Stomach (tissue), 9 donors: ENCODE data around the gene NUB1. TPM values are rescaled to one million over a fixed set of nuclear protein-coding genes. Genes with fewer than 3 reads are reported as not detected.
"Not testable (repeated sequence)": the region's sequence is repeated elsewhere in the genome, so short reads cannot be mapped to it uniquely, and the experiment has no call there.

Source experiments
- DNase-seq, 2 donors: peaks; one replicate each; pipeline versions ENCODE4 v3.0.0 to v3.0.0-alpha.2; 2013 to 2019
- H3K27ac ChIP-seq, 5 donors: fragments of 200-600 bp in 4 of 5; sonication (generic) in 4 of 5; one replicate each; pipeline ENCODE4 v1.5.1; 2013 to 2019; ENCODE audit warnings: mild to moderate bottlenecking in 1 of 5, moderate library complexity in 1 of 5
- H3K27me3 ChIP-seq, 3 donors: fragments of 200-600 bp; sonication (generic); one replicate each; pipeline ENCODE4 v1.5.1; 2017 to 2019; ENCODE audit warnings: mixed run types in 1 of 3
- H3K36me3 ChIP-seq, 4 donors: fragments of 200-600 bp; sonication (generic); 1 replicate in 3 of 4; 2 replicates in 1 of 4; pipeline ENCODE4 v1.5.1; 2016 to 2019
- H3K4me1 ChIP-seq, 4 donors: fragments of 200-600 bp; sonication (generic); one replicate each; pipeline ENCODE4 v1.5.1; 2016 to 2019
- H3K4me3 ChIP-seq, 4 donors: fragments of 200-600 bp; sonication (generic) in 3 of 4; one replicate each; pipeline ENCODE4 v1.5.1; 2016 to 2019; ENCODE audit warnings: mild to moderate bottlenecking in 1 of 4
- H3K9me3 ChIP-seq, 4 donors: fragments of 200-600 bp; sonication (generic); one replicate each; pipeline ENCODE4 v1.5.1; 2016 to 2019
- EP300 ChIP-seq: sonication (generic); formaldehyde crosslinking; IDR thresholded peaks from one replicate; pipeline ENCODE4 v1.6.1; 2017; ENCODE audit warnings: antibody characterized with exemption
- POLR2A ChIP-seq, 4 donors: fragments of 450-650 bp; IDR thresholded peaks; one replicate each; pipeline ENCODE4 v1.6.1; 2016; ENCODE audit warnings: antibody characterized with exemption in 4 of 4, control low read depth in 2 of 4, mild to moderate bottlenecking in 1 of 4, moderate library complexity in 1 of 4
- POLR2AphosphoS5 ChIP-seq, 3 donors: sonication (generic); formaldehyde crosslinking; IDR thresholded peaks; one replicate each; pipeline ENCODE4 v1.6.1; 2016; ENCODE audit warnings: antibody characterized with exemption in 3 of 3
- WGBS, 5 donors: extraction: QIAGEN DNeasy Blood & Tissue Kit in 3 of 5; methylation state at CpG; one replicate each; pipeline versions ENCODE4 v1.1.5 to v1.1.7; 2013 to 2018; 5-methylcytosine and 5-hydroxymethylcytosine counted together
- intact Hi-C: fragments of 100-400 bp; cut with DNase I; formaldehyde crosslinking; loops from one replicate; pipeline ENCODE4 v1.15.1; 2023; ENCODE audit warnings: low total_unique reads
- polyA plus RNA-seq, 3 donors: library from polyadenylated mRNA; stranded (reverse); fragments of 200-250 nt; gene quantifications; one replicate each; pipeline ENCODE4 v1.2.3, GENCODE V29; 2013
- total RNA-seq, 5 donors: library from RNA; depleted of rRNA; stranded (reverse); fragments of >200 nt; gene quantifications; one replicate each; pipeline versions ENCODE4 v1.1.0 to v1.2.3, GENCODE V29; 2014 to 2016
- TF ChIP-seq, protein P1 (sequence below), 7 experiments: fragments of 450-650 bp in 4 of 7; fragments of 200-600 bp in 3 of 7; sonication (generic) in 3 of 7; IDR thresholded peaks; one replicate each; pipeline ENCODE4 v1.5.1; 2016 to 2019; ENCODE audit warnings: antibody characterized with exemption in 7 of 7, control low read depth in 2 of 7, mild to moderate bottlenecking in 1 of 7
- donor health status: healthy with polysubstance abuse.
- donor health status: Bipolar disorder and iron deficiency.
- donor health status: healthy.

The NUB1 gene
- total and polyA plus RNA-seq, 8 donors, result 16.3 to 121 (median 32.5) TPM

DNA sequence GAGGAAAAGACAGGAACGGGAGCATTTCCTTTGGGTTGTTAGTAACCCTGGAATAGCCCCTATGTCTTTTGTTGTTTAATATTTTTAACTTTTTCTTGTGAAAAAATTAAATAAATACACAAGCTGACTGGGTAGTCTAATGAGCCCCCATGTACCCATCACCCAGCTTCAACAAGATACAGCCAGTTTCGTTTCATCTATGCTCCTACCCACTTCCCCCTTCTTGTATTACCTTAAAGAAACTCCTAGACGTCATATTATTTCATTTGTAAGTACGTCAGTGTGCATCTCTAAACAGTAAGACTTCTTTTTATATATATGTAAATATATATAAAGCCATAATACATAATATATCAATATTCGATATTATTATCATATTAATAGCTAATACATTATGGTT lies 42.8 kb upstream of the NUB1 start:
- Histone ChIP-seq H3K27ac (no peak overlapping the region), H3K36me3 (no peaks in the 10 kb centered on the region), H3K4me3 (no peak overlapping the region), H3K27me3 (peaks cover 2 to 29% (median 16%) of the 10 kb centered on the region in 3 donors), H3K4me1 (peaks cover 7 to 9% (median 8%) of the 10 kb centered on the region in 4 donors), H3K9me3 (peaks cover 0 to 11% (median 2%) of the 10 kb centered on the region in 4 donors)
- intact Hi-C loops, result no loop called here
- TF ChIP-seq POLR2AphosphoS5 (IDR thresholded peaks at IDR 0.05) (no peak), EP300 (no peak), POLR2A (IDR thresholded peaks at IDR 0.05) (no peak)
- TF ChIP-seq, protein P1, sequence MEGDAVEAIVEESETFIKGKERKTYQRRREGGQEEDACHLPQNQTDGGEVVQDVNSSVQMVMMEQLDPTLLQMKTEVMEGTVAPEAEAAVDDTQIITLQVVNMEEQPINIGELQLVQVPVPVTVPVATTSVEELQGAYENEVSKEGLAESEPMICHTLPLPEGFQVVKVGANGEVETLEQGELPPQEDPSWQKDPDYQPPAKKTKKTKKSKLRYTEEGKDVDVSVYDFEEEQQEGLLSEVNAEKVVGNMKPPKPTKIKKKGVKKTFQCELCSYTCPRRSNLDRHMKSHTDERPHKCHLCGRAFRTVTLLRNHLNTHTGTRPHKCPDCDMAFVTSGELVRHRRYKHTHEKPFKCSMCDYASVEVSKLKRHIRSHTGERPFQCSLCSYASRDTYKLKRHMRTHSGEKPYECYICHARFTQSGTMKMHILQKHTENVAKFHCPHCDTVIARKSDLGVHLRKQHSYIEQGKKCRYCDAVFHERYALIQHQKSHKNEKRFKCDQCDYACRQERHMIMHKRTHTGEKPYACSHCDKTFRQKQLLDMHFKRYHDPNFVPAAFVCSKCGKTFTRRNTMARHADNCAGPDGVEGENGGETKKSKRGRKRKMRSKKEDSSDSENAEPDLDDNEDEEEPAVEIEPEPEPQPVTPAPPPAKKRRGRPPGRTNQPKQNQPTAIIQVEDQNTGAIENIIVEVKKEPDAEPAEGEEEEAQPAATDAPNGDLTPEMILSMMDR (IDR thresholded peaks at IDR 0.05), result no peak
- DNase-seq, result no peak
- 45 to 60% (median 54%) methylated on average over 5 of the region's 5 CpGs for WGBS, 5 donors

DNA sequence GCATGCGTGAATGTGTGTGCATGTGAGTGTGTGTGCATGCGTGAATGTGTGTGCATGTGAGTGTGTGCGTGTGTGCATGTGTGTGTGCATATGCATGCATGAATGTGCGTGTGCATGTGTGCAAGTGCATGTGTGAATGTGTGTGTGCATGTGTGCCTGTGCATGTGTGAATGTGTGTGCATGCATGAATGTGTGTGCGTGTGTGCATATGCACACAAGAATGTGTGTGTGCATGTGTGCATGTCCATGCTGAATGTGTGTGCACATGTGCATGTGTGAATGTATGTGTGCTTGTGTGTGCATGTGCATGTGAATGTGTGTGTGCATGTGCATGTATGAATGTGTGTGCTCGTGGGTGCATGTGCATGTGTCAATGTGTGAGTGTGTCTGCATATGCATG lies 42.1 kb upstream of the NUB1 start:
- Histone ChIP-seq H3K9me3 (peaks cover 0 to 11% (median 2%) of the 10 kb centered on the region in 4 donors), H3K27ac (no peak overlapping the region), H3K36me3 (no peaks in the 10 kb centered on the region), H3K27me3 (peaks cover 4 to 37% (median 22%) of the 10 kb centered on the region in 3 donors), H3K4me1 (peaks cover 9 to 15% (median 10%) of the 10 kb centered on the region in 4 donors), H3K4me3 (no peak overlapping the region)
- no peak for DNase-seq
- 85 to 95% (median 92%) methylated on average over 6 of the region's 6 CpGs for WGBS, 5 donors
- TF ChIP-seq EP300 (no peak), POLR2AphosphoS5 (IDR thresholded peaks at IDR 0.05) (no peak), POLR2A (IDR thresholded peaks at IDR 0.05) (no peak)
- TF ChIP-seq, protein P1 (IDR thresholded peaks at IDR 0.05), result no peak
- intact Hi-C loops, result no loop called here

DNA sequence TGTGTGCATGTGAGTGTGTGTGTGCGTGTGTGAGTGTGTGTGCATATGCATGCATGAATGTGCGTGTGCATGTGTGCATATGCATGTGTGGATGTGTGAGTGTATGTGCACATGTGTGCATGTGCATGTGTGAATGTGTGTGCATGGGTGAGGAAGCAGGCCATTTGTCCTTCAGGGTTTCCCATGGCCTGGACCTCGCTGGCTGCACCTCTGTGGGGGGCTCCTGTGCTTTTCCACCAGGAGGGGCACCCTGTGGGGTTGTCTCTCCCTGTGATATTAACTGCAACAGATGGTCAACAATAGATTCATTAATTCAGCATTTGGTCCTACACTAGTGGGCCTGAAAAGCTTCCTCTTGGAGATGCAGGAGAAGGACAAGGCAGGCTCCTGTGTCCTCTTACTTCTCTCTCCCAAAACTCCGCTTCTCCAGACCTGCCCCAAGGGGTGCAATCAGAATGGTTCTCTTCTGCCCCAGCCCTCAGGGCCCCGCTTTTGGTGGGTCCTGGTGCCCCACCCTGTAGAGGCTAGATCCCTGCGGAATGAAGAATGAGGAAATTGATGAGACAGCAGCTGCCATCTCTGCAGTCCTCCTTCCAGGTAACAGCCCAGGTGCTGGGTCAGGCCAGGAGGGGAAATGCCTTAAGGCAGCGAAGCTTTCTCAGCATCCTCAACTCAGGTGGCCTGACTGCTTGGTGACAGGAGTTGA lies 41.5 kb upstream of the NUB1 start:
- 85 to 93% (median 86%) methylated on average over 7 of the region's 7 CpGs for WGBS, 5 donors
- TF ChIP-seq EP300 (no peak), POLR2A (IDR thresholded peaks at IDR 0.05) (no peak), POLR2AphosphoS5 (IDR thresholded peaks at IDR 0.05) (no peak)
- TF ChIP-seq, protein P1 (IDR thresholded peaks at IDR 0.05), result no peak
- intact Hi-C loops, result loop anchor here (10.0 kb wide), 1 partner anchor 55 kb away; the partner anchor contains the start of gene SMARCD3
- peaks cover 0 to 11% (median 2%) of the 10 kb centered on the region in 4 donors for H3K9me3 ChIP-seq
- H3K4me3 ChIP-seq, result no peak overlapping the region
- H3K36me3 ChIP-seq, result no peaks in the 10 kb centered on the region
- no peak for DNase-seq
- H3K27ac ChIP-seq, result no peak overlapping the region
- H3K27me3 ChIP-seq, result peaks cover 4 to 43% (median 22%) of the 10 kb centered on the region in 3 donors
- peaks cover 9 to 15% (median 10%) of the 10 kb centered on the region in 4 donors for H3K4me1 ChIP-seq

DNA sequence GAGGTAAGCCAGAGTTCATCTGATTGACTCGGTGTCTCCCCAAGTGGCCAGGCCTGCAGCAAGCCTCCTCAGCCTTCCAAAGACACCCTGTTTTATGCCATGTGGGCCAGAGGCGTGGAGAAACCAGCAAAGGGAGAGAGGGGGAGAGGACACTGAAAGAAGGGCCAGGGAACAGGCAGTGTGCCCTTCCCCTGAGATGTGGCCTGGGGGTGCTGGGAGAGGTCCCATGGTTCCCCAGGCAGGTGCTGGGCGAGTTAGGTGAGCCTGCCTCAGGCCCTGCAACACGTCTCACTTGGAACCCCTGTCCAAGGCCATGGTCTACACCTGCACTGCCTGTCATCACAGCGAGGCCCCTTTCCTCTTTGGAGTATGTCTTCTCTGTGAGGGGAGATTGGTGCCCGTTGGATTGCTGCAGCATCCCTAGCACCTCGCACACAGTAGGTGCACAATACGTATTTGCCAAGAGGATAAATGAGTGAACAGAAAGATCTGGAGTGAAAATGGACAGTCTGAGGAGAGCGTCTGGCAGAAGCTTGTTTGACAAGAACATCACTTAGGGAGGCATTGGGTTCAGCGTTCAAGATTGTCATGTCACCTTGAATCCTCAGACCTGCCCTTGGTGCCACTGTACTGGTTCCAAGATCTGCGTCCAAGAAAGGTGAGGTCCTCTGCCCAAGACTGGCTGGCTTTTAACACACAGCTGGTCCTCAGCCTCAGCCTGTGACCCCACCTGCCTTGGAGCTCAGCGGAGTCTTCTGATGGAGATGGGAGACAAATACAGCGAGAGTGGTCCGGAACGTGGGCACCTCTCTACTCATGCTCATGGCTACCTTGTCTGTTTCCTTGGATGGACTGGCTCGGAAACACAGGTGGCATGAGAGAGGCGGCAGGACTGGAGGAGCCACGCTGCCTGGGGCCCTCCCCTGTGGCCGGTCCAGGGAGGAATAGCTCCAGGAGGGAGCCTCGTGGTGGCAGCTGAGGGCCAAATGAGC lies 39.8 kb upstream of the NUB1 start:
- Histone ChIP-seq H3K36me3 (no peaks in the 10 kb centered on the region), H3K27me3 (peaks cover 4 to 54% (median 22%) of the 10 kb centered on the region in 3 donors), H3K27ac (no peak overlapping the region), H3K4me3 (no peak overlapping the region), H3K9me3 (no peaks in the 10 kb centered on the region), H3K4me1 (peaks cover 9 to 15% (median 10%) of the 10 kb centered on the region in 4 donors)
- WGBS, 5 donors, result 75 to 84% (median 78%) methylated on average over 17 to 20 of the region's 20 CpGs
- intact Hi-C loops, result loop anchor here (10.0 kb wide), 1 partner anchor 57 kb away; the partner anchor contains the start of gene SMARCD3
- DNase-seq, result no peak
- TF ChIP-seq POLR2AphosphoS5 (IDR thresholded peaks at IDR 0.05), result no peak
- TF ChIP-seq, protein P1 (IDR thresholded peaks at IDR 0.05), result no peak

DNA sequence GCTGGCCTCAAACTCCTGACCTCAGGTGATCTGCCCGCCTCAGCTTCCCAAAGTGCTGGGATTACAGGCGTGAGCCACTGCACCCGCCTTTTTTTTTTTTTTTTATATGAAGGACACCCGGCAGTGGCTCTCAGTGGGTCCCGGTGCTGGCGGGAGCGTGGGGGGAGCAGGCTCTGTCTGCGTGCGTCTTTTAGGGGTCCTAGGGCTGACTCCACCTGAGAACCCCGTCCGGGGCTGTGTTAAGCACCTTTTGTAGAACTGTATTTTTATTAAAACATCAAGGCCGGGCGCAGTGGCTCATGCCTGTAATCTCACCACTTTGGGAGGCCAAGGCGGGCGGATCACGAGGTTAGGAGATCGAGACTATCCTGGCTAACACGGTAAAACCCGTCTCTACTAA lies 37.4 kb upstream of the NUB1 start:
- H3K36me3 ChIP-seq, H3K4me3 ChIP-seq, H3K9me3 ChIP-seq, DNase-seq, H3K27ac ChIP-seq: not testable (repeated sequence)
- intact Hi-C loops, result loop anchor here (10.0 kb wide), 1 partner anchor 59 kb away; the partner anchor contains the start of gene SMARCD3
- Histone ChIP-seq H3K27me3 (peaks cover 4 to 76% (median 22%) of the 10 kb centered on the region in 3 donors), H3K4me1 (peaks cover 9 to 15% (median 10%) of the 10 kb centered on the region in 4 donors)
- WGBS, 5 donors, result 78 to 84% (median 79%) methylated on average over 18 to 19 of the region's 19 CpGs
